ENCODE measurements around the gene SPRR2G.
"Not testable (repeated sequence)": the region's sequence is repeated elsewhere in the genome, so short reads cannot be mapped to it uniquely, and the experiment has no call there.

Gene SPRR2G

DNA sequence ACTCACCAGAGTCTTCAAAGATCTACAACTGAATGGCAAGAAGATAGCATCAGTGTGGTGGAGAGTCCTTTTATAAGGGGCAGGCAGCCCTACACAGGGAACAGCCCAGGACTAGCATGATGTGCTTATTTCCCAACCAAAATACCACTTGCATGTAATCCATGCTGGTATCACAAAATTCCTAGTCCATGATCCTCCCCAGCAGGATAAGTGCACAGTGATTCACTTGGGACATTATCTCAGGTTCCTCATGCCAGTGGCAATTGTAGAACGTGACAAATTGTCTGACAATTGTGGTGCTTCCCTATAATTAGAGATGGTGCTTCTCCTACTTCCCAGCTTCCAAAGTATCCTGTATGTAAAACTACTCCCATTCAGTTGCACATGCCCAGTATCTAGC, at the start of gene SPRR2G:
SPRR2G (minus strand) TSS at position 45 of the 400 bp plus-strand sequence. CDS start 780 bp downstream, outside the sequence.
- no peak for DNase-seq (ENCODE audit: low read depth)

DNA sequence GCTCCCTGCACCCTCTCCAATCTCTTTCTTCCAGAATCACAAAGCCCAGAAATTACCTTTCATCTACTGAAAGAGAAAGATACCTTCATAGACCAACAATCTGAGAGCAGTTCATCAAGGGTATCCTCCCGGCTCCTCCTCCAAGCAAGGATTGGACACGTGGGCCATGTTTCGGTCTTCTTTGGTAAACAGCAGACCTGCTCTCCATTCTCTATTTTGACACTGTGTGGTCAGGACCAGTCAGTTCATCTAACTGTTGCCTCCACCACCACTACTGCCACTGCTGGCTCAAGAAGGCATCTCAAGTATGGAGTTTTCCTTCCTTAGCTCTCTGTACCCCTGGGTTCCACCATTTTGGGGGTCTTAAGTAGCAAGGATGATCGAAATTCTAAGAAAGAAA, 44.5 kb upstream of the SPRR2G start:
- DNase-seq (ENCODE audit: low read depth) = no peak

GRCh38 chr1:153194331-153195050, 43.8 kb upstream of the SPRR2G start:
- no peak for DNase-seq (ENCODE audit: low read depth)

DNA sequence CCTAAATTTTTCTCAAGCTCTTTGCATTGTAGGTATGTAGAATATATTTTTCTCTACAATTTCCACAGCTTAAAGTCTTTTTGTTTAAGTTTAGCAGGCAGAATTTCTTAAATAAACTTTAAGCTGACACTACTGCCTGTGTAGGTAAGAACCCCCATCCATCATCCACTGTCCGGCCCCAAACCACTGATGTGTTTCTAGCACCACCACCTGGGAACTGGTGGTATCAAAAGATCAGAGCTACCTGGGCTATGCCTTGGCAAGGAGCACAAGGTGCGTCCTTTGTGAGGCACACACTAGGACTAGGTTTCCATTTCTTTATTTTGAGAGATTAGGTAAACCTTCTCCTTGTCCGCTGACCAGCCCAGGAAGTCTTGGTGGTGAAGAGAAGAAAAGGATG, 42.0 kb upstream of the SPRR2G start:
- DNase-seq (ENCODE audit: low read depth) = no peak

- no peak for DNase-seq (ENCODE audit: low read depth)
Measured at GRCh38 chr1:153190373-153190772, 39.7 kb upstream of the SPRR2G start.

DNA sequence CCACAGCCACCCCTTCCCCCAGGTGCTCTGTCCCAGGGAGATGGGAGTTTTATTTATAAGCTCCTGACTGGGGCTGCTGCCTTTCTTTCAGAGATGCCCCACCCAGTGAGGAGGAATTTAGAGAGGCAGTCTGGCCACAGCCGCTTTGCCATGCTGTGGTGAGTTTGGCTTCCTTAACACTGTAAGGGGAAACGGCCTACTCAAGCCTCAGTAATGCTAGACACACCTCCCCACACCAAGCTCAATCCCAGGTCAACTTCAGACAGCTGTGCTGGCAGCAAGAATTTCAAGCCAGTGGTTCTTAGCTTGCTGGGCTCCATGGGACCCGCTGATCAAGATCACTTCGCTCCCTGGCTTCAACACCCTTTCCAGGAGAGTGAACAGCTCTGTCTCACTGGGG, 37.6 kb upstream of the SPRR2G start:
- DNase-seq (ENCODE audit: low read depth) = not testable (repeated sequence)

DNA sequence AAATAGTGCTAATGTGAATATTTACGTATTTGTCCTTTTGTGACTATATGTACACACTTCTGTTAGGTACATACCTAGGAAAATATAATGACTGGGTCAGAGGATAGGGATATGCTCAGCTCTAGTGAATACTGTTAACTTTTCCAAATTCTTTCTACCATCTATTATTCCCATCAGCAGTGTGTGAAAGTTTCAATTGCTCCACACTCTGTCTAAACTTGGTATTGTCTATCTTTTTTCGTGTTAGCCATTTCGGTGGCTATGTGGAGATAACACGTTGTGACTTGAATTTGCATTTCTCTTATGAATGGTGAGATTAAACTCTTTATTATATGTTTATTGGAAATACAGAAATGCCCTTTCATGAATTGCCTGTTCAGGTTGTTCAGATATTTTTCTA, 29.9 kb upstream of the SPRR2G start:
- DNase-seq (ENCODE audit: low read depth) = no peak

GRCh38 chr1:153178922-153179321, 28.2 kb upstream of the SPRR2G start:
- DNase-seq (ENCODE audit: low read depth) = no peak

GRCh38 chr1:153174624-153175023, 23.9 kb upstream of the SPRR2G start:
- no peak for DNase-seq (ENCODE audit: low read depth)

- DNase-seq (ENCODE audit: low read depth) = no peak
Measured at GRCh38 chr1:153168686-153169085, 18.0 kb upstream of the SPRR2G start.

DNA sequence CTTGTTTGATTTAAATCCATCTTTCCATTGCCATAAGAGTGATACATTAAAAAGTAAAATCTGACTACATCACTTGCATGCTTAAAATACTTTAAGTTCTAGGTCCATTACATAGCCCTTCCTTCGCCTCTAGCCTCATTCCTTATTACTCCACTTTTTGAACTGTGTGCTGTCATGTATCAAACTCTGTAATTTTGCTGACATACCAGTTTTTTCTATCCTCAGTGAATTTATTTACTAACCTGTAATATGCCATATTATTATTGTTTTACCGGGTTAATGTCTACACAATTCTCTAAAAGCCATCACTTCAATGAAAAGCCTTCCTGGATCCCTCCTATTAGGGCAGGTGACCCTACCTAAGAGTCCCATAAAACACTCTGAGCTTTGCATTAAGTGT, 4.9 kb upstream of the SPRR2G start:
- DNase-seq (ENCODE audit: low read depth) = no peak

GRCh38 chr1:153152481-153152880, 1.8 kb upstream of the SPRR2G start:
- no peak for DNase-seq (ENCODE audit: low read depth)

GRCh38 chr1:153141377-153141776, 9.3 kb downstream of the SPRR2G start:
- no peak for DNase-seq (ENCODE audit: low read depth)

DNA sequence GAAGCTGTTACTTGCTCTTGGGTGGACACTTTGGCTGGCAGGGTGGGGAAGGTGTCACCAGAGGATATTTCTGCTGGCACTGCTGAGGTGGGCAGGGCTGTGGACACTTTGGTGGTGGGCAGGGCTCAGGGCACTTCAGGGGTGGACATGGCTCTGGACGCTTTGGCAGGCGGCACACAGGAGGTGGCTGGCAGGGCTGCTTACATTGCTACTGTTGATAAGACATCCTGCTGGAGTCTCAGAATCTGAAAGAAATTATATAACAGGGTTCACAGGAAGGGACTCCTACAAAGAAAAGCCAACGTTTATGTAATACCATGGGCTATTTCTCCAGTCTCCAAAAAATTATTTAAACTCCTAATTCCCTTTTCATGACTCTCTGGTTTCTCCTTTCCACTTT, 10.2 kb downstream of the SPRR2G start:
- no peak for DNase-seq (ENCODE audit: low read depth)

- no peak for DNase-seq (ENCODE audit: low read depth)
Measured at GRCh38 chr1:153133743-153134142, 16.9 kb downstream of the SPRR2G start.

DNA sequence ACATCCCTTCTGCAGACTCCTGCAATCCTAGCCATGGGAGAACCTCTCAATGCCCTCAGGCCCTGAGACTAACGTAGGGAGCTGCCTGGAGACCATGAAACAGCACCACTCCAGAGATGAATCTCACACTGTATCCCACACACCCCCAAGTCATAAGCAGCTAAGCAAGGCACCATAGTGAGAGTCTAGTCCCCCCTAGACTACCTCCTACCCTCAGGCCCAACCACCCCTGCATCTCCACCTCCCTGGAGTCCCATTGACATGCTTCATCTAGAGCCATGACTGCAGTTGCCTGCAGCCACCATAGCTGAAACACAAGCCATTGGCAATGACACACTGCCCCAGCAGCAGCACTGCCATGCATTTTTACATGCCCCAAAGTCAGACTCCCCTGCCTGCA, 17.4 kb downstream of the SPRR2G start:
- DNase-seq (ENCODE audit: low read depth) = no peak

GRCh38 chr1:153128688-153129087, 22.0 kb downstream of the SPRR2G start:
- not testable (repeated sequence) for DNase-seq (ENCODE audit: low read depth)

DNA sequence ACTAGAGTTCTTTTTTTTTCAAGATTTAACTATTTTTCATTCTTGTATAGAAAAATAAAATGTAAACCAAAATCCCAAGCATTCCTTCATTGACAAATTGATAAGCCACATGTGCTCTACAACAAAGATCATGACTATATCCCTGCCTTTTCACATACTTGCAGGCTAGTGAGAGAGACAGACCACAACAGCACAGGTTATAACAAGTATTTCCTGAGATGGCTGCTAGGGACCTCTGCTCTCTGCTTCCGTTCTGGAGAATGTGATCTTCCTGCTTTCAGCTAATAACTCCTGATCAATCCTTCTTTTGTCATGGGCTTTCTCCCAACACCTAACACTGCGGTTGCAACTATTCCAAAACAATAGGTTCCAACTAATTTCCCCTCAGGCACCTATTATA, 23.4 kb downstream of the SPRR2G start:
- no peak for DNase-seq (ENCODE audit: low read depth)

GRCh38 chr1:153125536-153125935, 25.2 kb downstream of the SPRR2G start:
- DNase-seq (ENCODE audit: low read depth) = no peak

DNA sequence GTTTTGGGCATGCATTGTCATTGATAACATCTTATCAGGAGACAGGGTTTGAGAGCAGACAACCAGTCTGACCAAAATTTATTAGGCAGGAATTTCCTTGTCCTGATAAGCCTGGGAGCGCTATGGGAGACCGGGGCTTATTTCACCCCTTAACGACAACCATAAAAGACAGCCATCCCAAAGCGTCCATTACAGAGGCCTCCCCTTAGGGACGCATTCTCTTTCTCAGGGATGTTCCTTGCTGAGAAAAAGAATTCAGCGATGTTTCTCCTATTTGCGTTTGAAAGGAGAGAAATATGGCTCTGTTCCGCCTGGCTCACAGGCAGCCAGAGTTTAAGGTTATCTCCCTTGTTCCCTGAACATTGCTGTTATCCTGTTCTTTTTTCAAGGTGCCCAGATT, 26.9 kb downstream of the SPRR2G start:
- not testable (repeated sequence) for DNase-seq (ENCODE audit: low read depth)

GRCh38 chr1:153122831-153123421, 27.8 kb downstream of the SPRR2G start:
- DNase-seq (ENCODE audit: low read depth) = no peak

DNA sequence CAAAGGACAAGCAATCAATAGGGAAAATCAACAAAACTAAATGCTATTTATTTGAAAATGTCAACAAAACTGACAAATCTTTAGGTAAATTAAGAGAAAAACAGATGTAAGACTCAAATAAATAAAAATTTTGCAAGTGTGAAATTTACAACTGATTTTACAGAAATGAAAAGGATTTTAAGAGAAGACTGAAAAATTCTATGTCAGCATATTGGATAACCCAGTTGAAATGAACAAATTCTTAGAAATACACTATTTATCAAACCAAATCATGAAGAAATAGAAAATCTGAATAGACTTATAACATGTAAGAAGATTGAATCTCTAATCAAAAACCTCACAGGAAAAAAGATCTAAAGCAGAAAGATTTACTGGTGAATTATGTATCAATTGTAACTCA, 29.7 kb downstream of the SPRR2G start:
- DNase-seq (ENCODE audit: low read depth) = no peak

- DNase-seq (ENCODE audit: low read depth) = no peak
Measured at GRCh38 chr1:153119491-153119971, 31.2 kb downstream of the SPRR2G start.

DNA sequence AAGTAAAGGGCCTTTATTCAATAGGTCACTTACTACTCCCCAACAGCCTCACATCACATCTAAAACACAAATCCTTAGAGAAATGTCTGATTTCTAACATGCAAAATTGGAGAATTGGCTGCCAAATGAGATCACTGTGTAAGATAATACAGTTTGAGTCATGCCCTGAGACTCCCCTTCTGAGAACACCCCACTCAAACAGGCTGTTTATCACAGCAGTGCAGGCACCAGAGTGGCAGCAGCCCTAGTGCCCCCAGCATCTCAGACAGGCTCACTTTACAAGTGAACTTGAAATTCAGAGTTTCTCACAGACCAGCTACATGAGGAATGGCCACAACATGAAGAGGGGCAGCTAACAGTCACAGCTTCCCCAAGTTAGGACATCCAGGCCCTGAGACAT, 35.4 kb downstream of the SPRR2G start:
- DNase-seq (ENCODE audit: low read depth) = not testable (repeated sequence)
